ENCODE results near the gene KRTAP29-1. TPM values are rescaled to one million over a fixed set of nuclear protein-coding genes. Genes with fewer than 3 reads are reported as not detected.

KRTAP29-1 gene
- total RNA-seq, 1 donor from 2014 or later, result not detected

Other genes starting within 250 kb of the KRTAP29-1 start
- gene KRTAP2-2, start 247.6 kb downstream of the KRTAP29-1 start, total RNA-seq (ENCODE audit: low replicate concordance), result not detected in 2 replicates
- gene KRTAP2-3, start 242.7 kb downstream of the KRTAP29-1 start, total RNA-seq (ENCODE audit: low replicate concordance), result 0.98 TPM in 1 of 2 replicates, not detected in the other
- not detected in 2 replicates for gene KRTAP2-4, start 237.0 kb downstream of the KRTAP29-1 start, total RNA-seq (ENCODE audit: low replicate concordance)
- gene KRTAP4-7, start 218.7 kb downstream of the KRTAP29-1 start, total RNA-seq (ENCODE audit: low replicate concordance), result not detected in 2 replicates
- gene KRTAP4-8, start 204.7 kb downstream of the KRTAP29-1 start, total RNA-seq (ENCODE audit: low replicate concordance), result not detected in 2 replicates
- not detected in 2 replicates for gene KRTAP4-16, start 200.6 kb downstream of the KRTAP29-1 start, total RNA-seq (ENCODE audit: low replicate concordance)
- not detected in 2 replicates for gene KRTAP4-9, start 197.5 kb downstream of the KRTAP29-1 start, total RNA-seq (ENCODE audit: low replicate concordance)
- gene KRTAP4-11, start 184.5 kb downstream of the KRTAP29-1 start, total RNA-seq (ENCODE audit: low replicate concordance), result not detected in 2 replicates
- not detected in 2 replicates for gene KRTAP4-12, start 178.7 kb downstream of the KRTAP29-1 start, total RNA-seq (ENCODE audit: low replicate concordance)
- gene KRTAP4-6, start 162.3 kb downstream of the KRTAP29-1 start, total RNA-seq (ENCODE audit: low replicate concordance), result not detected in 2 replicates
- gene KRTAP4-5, start 153.0 kb downstream of the KRTAP29-1 start, total RNA-seq (ENCODE audit: low replicate concordance), result not detected in 2 replicates
- not detected in 2 replicates for gene KRTAP4-4, start 142.1 kb downstream of the KRTAP29-1 start, total RNA-seq (ENCODE audit: low replicate concordance)
- gene KRTAP4-3, start 134.6 kb downstream of the KRTAP29-1 start, total RNA-seq (ENCODE audit: low replicate concordance), result not detected in 2 replicates
- gene KRTAP4-2, start 124.6 kb downstream of the KRTAP29-1 start, total RNA-seq (ENCODE audit: low replicate concordance), result not detected in 2 replicates
- gene KRTAP4-1, start 117.9 kb downstream of the KRTAP29-1 start, total RNA-seq (ENCODE audit: low replicate concordance), result not detected in 2 replicates
- not detected in 2 replicates for gene KRTAP9-1, start 113.0 kb downstream of the KRTAP29-1 start, total RNA-seq (ENCODE audit: low replicate concordance)
- not detected in 2 replicates for gene KRTAP9-2, start 76.2 kb downstream of the KRTAP29-1 start, total RNA-seq (ENCODE audit: low replicate concordance)
- not detected in 2 replicates for gene KRTAP9-3, start 70.4 kb downstream of the KRTAP29-1 start, total RNA-seq (ENCODE audit: low replicate concordance)
- gene KRTAP9-8, start 64.9 kb downstream of the KRTAP29-1 start, total RNA-seq (ENCODE audit: low replicate concordance), result not detected in 2 replicates
- gene KRTAP9-4, start 53.2 kb downstream of the KRTAP29-1 start, total RNA-seq (ENCODE audit: low replicate concordance), result not detected in 2 replicates
- gene KRTAP9-9, start 47.5 kb downstream of the KRTAP29-1 start, total RNA-seq (ENCODE audit: low replicate concordance), result not detected in 2 replicates
- not detected in 2 replicates for gene KRTAP9-6, start 37.5 kb downstream of the KRTAP29-1 start, total RNA-seq (ENCODE audit: low replicate concordance)
- not detected in 2 replicates for gene KRTAP9-7, start 27.2 kb downstream of the KRTAP29-1 start, total RNA-seq (ENCODE audit: low replicate concordance)
- not detected in 2 replicates for gene KRTAP16-1, start 6.5 kb upstream of the KRTAP29-1 start, total RNA-seq (ENCODE audit: low replicate concordance)
- not detected in 2 replicates for gene KRTAP17-1, start 12.9 kb upstream of the KRTAP29-1 start, total RNA-seq (ENCODE audit: low replicate concordance)
- gene KRT33A, start 48.0 kb upstream of the KRTAP29-1 start, total RNA-seq (ENCODE audit: low replicate concordance), result 0.24 and 1.9 TPM in 2 replicates
- not detected in 2 replicates for gene KRT33B, start 67.0 kb upstream of the KRTAP29-1 start, total RNA-seq (ENCODE audit: low replicate concordance)
- gene KRT34, start 79.5 kb upstream of the KRTAP29-1 start, total RNA-seq (ENCODE audit: low replicate concordance), result not detected in 2 replicates
- 0.79 TPM in 1 of 2 replicates, not detected in the other for gene KRT31, start 94.8 kb upstream of the KRTAP29-1 start, total RNA-seq (ENCODE audit: low replicate concordance)
- gene KRT37, start 121.7 kb upstream of the KRTAP29-1 start, total RNA-seq (ENCODE audit: low replicate concordance), result not detected in 2 replicates
- not detected in 2 replicates for gene KRT38, start 138.1 kb upstream of the KRTAP29-1 start, total RNA-seq (ENCODE audit: low replicate concordance)
- 0.17 and 0.83 TPM in 2 replicates for gene KRT32, start 164.5 kb upstream of the KRTAP29-1 start, total RNA-seq (ENCODE audit: low replicate concordance)
- gene KRT35, start 178.3 kb upstream of the KRTAP29-1 start, total RNA-seq (ENCODE audit: low replicate concordance), result not detected in 2 replicates
- 0.17 and 0.83 TPM in 2 replicates for gene KRT36, start 187.1 kb upstream of the KRTAP29-1 start, total RNA-seq (ENCODE audit: low replicate concordance)
- 869 and 1,618 TPM in 2 replicates for gene KRT13, start 202.8 kb upstream of the KRTAP29-1 start, total RNA-seq (ENCODE audit: low replicate concordance)
- gene KRT15, start 216.0 kb upstream of the KRTAP29-1 start, total RNA-seq (ENCODE audit: low replicate concordance), result 208 and 840 TPM in 2 replicates
- 750 and 2,036 TPM in 2 replicates for gene KRT19, start 225.5 kb upstream of the KRTAP29-1 start, total RNA-seq (ENCODE audit: low replicate concordance)

Measured in type B pancreatic cell (in vitro differentiated cells).